Choroid plexus epithelial cell (primary cell): ENCODE measurements around the gene NR1H3.
"Not testable (repeated sequence)": the region's sequence is repeated elsewhere in the genome, so short reads cannot be mapped to it uniquely, and the experiment has no call there.

Experiments
- DNase-seq: peaks from one replicate; pipeline ENCODE4 v3.0.0-alpha.2; 2010; ENCODE audit warnings: low read depth
- H3K4me3 ChIP-seq: 2 replicates; pipeline ENCODE4 v1.5.1; 2011; ENCODE audit warnings: low read depth, mild to moderate bottlenecking, control low read depth, low read length, moderate library complexity
- TF ChIP-seq, protein P1 (sequence below): conservative IDR thresholded peaks from 2 replicates; pipeline ENCODE4 v1.5.1; 2011; ENCODE audit warnings: low read depth, mild to moderate bottlenecking, control low read depth, inconsistent platforms, low read length, moderate library complexity

NR1H3 gene

DNA sequence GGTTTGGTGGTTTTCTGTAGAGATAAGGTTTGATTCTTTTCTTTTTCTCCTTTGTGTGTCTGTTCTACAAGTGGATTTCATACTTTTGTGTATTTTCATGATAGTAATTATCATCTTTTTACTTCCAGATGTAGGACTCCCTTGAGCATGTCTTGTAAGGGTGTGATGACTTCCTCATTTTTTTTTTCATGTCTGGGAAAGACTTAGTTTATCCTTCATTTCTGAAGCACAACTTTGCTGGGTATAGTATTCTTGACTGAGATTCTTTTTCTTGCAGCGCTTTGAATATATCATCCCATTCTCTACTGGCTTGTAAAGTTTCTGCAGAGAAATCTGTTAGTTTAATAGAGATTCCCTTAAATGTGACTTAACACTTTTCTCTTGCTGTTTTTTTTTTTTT lies 45.1 kb downstream of the NR1H3 start:
- TF ChIP-seq, protein P1, sequence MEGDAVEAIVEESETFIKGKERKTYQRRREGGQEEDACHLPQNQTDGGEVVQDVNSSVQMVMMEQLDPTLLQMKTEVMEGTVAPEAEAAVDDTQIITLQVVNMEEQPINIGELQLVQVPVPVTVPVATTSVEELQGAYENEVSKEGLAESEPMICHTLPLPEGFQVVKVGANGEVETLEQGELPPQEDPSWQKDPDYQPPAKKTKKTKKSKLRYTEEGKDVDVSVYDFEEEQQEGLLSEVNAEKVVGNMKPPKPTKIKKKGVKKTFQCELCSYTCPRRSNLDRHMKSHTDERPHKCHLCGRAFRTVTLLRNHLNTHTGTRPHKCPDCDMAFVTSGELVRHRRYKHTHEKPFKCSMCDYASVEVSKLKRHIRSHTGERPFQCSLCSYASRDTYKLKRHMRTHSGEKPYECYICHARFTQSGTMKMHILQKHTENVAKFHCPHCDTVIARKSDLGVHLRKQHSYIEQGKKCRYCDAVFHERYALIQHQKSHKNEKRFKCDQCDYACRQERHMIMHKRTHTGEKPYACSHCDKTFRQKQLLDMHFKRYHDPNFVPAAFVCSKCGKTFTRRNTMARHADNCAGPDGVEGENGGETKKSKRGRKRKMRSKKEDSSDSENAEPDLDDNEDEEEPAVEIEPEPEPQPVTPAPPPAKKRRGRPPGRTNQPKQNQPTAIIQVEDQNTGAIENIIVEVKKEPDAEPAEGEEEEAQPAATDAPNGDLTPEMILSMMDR, result no peak
- H3K4me3 ChIP-seq, result no peak overlapping the region
- no peak for DNase-seq

DNA sequence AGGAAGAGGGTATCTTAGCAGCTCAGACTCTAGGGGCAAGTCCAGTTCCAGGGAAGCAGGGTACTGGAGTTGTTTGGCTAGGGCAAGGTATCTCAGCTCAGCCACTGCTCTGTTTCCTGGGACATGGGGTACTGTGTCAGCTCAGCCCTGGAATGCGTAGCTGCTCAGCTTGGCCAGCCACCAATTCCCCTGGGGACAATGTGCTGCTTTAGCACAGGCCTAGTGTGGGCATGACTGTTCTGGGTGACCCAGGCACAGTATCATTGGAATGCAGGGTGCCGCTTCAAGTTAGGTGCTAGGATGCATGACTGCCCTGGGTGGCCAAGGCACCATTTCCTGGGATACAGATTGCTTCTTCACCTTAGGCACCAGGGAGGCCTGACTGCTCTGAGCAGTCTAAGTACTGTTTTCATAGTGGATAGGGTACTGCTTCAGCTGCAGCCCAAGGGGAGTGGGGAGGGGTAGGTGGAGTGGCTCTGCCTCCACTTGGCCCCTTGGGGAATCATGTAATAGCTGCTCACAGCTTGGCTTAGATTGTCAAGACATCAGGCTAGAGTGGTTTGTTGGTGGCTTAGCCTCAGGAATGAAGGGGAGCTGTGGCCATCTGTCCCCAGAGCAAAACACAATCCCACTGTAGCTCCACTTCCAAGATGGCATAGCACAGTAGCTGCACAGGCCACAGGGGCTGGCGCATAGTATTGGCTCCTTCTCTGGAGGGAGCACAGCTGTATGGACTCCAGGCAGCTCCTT lies 48.1 kb downstream of the NR1H3 start:
- H3K4me3 ChIP-seq, result no peak overlapping the region
- TF ChIP-seq, protein P1, result no peak
- DNase-seq, result no peak

DNA sequence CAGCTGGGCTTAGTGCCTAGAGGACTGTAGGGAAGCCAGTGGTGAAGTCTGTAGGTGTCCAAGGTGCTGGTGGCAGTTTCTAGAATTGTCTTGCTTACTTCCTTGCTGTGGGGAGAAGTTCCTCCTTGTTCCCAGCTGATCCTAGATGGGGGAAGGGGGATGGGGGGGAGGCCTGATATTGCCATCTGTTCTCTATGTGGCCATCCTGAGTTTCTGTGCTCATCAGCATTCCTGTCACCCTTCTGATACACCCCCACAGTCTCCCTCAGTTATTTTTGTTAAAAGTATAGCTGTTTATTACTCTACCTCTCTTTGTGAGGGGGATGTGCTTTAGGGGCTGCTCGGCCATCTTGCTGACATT lies 48.7 kb downstream of the NR1H3 start:
- DNase-seq, result no peak
- TF ChIP-seq, protein P1, result no peak
- no peak overlapping the region for H3K4me3 ChIP-seq

- peak; percentile 6 for DNase-seq
- TF ChIP-seq, protein P1, result no peak
- H3K4me3 ChIP-seq, result no peak overlapping the region
Observed at GRCh38 chr11:47308050-47308823, 50.4 kb downstream of the NR1H3 start.

- H3K4me3 ChIP-seq, result no peak overlapping the region
- DNase-seq, result no peak
- TF ChIP-seq, protein P1, result no peak
Observed at GRCh38 chr11:47314992-47315391, 57.2 kb downstream of the NR1H3 start.

DNA sequence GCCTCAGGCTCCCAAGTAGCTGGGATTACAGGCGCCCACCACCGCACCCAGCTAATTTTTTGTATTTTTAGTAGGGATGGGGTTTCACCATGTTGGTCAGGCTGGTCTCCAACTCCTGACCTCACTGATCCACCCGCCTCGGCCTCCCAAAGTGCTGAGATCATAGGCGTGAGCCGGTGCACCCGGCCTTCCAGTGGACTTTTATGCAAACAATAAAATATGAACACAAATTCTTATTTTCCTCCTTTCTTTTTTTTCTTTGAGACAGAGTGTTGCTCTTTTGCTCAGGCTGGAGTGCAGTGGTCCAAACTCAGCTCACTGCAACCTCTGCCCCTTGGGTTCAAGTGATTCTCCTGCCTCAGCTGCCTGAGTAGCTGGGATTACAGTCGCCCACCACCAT lies 58.7 kb downstream of the NR1H3 start:
- not testable (repeated sequence) for H3K4me3 ChIP-seq, DNase-seq

DNA sequence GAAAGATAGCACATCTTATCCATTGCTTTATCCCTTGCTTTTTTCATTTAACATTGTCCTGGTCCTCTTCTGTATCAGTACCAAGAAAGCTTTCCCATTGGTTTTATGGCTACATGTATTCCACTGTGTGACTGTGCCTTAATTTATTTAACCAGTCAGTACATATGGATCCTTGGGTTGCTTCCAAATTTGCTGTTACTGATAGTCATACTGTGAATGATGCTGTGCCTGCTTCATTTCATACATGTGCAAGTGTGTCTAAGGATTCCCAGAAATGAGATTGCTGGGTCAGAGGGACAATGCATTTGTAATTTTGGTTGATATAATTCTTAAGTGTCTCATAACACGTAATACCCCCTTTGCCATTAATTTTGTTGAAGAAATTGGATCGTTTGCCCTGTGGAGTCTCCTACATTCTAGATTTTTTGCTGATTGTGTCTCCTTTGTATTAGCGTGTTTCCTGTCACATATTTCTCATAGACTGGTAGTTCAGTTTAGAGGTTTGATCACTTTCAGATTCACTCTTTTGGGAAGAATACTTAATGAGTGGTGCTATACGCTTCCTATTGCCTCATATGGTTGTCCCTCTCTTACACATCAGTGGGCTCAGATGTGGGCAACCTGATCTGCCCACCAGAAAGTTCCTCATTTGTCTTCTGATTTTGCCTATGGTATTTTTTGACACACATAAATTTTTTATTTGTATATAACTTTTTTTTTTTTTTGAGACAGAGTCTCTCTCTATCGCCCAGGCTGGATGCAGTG lies 59.5 kb downstream of the NR1H3 start:
- TF ChIP-seq, protein P1, result no peak
- no peak overlapping the region for H3K4me3 ChIP-seq
- DNase-seq, result no peak
